OCI-LY1 (cell line): Measurements from ENCODE around the gene EIF3K.

ENCODE experiments used
- H2AFZ ChIP-seq: fragments of 200-600 bp; sonication (generic), shearing (Covaris generic); 2 replicates; pipeline ENCODE4 v1.6.0; 2014; ENCODE audit warnings: antibody characterized with exemption, mild to moderate bottlenecking, low read length
- H3F3A ChIP-seq: fragments of 200-600 bp; sonication (generic), shearing (Covaris generic); 2 replicates; pipeline ENCODE4 v1.6.0; 2014; ENCODE audit warnings: mild to moderate bottlenecking, antibody characterized with exemption, low read length, moderate library complexity; ENCODE audit not compliant: insufficient read depth
- H3K27ac ChIP-seq: fragments of 200-600 bp; sonication (generic); 2 replicates; pipeline ENCODE4 v1.5.1; 2014; ENCODE audit warnings: low read length, mixed run types, mild to moderate bottlenecking, low read depth; ENCODE audit not compliant: poor library complexity, severe bottlenecking
- H3K27me3 ChIP-seq: fragments of 200-600 bp; sonication (generic); 2 replicates; pipeline ENCODE4 v1.6.0; 2014; ENCODE audit warnings: antibody characterized with exemption, mild to moderate bottlenecking, low read length, moderate library complexity; ENCODE audit not compliant: insufficient read depth
- H3K36me3 ChIP-seq: fragments of 200-600 bp; sonication (generic); 2 replicates; pipeline ENCODE4 v1.6.1; 2014; ENCODE audit warnings: mild to moderate bottlenecking, antibody characterized with exemption, low read length, moderate library complexity, mixed read lengths; ENCODE audit not compliant: insufficient read depth
- H3K4me1 ChIP-seq: fragments of 200-600 bp; sonication (generic); 2 replicates; pipeline ENCODE4 v1.5.1; 2014; ENCODE audit warnings: mild to moderate bottlenecking, low read length, moderate library complexity; ENCODE audit not compliant: insufficient read depth, severe bottlenecking
- H3K4me2 ChIP-seq: fragments of 200-600 bp; sonication (generic), shearing (Covaris generic); 2 replicates; pipeline ENCODE4 v1.6.1; 2014; ENCODE audit warnings: low read length
- H3K4me3 ChIP-seq: fragments of 200-600 bp; sonication (generic); 2 replicates; pipeline ENCODE4 v1.5.1; 2014; ENCODE audit warnings: low read length, low read depth, mild to moderate bottlenecking, mixed read lengths; ENCODE audit not compliant: poor library complexity, severe bottlenecking
- H3K79me2 ChIP-seq: fragments of 200-600 bp; shearing (Covaris generic); 2 replicates; pipeline ENCODE4 v1.6.1; 2016; ENCODE audit warnings: mixed run types, low read length, mixed read lengths; ENCODE audit not compliant: insufficient read depth
- H3K9ac ChIP-seq: fragments of 200-600 bp; sonication (generic), shearing (Covaris generic); 2 replicates; pipeline ENCODE4 v1.6.1; 2014; ENCODE audit warnings: mild to moderate bottlenecking, low read length, mixed read lengths
- H3K9me2 ChIP-seq: fragments of 200-600 bp; sonication (generic), shearing (Covaris generic); 2 replicates; pipeline ENCODE4 v1.6.1; 2014; ENCODE audit warnings: low read depth, mild to moderate bottlenecking, low read length, mixed read lengths
- H3K9me3 ChIP-seq: fragments of 200-600 bp; shearing (Covaris generic); 2 replicates; pipeline ENCODE4 v1.6.1; 2014; ENCODE audit warnings: low read length, mixed read lengths
- H4K20me1 ChIP-seq: fragments of 200-600 bp; sonication (generic), shearing (Covaris generic); 2 replicates; pipeline ENCODE4 v1.6.0; 2016; ENCODE audit warnings: mild to moderate bottlenecking, low read length; ENCODE audit not compliant: insufficient read depth
- EZH2 ChIP-seq: fragments of 200-600 bp; sonication (generic), shearing (Covaris generic); IDR thresholded peaks from 2 replicates; pipeline ENCODE4 v1.8.0; 2017; ENCODE audit warnings: borderline replicate concordance, mixed run types, mild to moderate bottlenecking, antibody characterized with exemption, low read length, moderate library complexity, mixed read lengths
- TF ChIP-seq, protein P1 (sequence below): fragments of 200-600 bp; sonication (generic), shearing (Covaris generic); IDR thresholded peaks from 2 replicates; pipeline ENCODE4 v1.5.1; 2017; ENCODE audit warnings: mild to moderate bottlenecking, antibody characterized with exemption, low read length, moderate library complexity, mixed read lengths

The EIF3K gene

DNA sequence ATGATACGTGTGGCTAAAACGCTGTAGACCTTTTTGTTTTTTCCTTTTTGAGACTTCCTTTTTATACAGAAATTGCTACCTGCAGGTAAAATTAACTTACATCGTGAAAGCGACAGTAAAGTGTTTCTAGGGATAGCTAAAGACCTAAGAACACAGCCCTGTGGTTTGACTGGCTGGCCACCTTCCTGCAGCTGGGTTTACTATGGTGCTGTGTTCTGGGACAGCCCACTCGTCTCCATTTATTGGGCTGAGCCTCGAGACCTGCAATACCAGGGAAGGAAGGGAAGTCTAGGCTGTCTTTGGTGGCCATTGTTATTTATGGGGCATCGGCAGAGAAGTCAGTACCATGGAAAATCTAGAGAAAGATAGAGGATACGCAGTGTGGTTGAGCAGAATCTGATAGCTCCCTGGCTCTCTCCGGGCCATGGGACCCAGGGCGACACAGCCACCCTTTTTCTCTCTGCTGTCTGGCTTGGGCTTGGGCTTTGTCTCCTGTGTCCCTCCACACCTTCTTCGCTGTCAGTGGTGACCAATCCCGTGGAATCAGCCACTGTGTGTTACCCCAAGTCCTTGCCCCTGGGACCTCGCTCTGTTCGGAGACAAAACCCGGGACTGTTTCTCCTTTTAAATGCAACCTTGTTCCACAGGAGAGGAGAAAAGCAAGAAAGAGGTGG lies 59.4 kb downstream of the EIF3K start:
- H3K4me2 ChIP-seq, result no peak overlapping the region
- no peak overlapping the region for H3K4me3 ChIP-seq
- H2AFZ ChIP-seq, result no peak overlapping the region
- no peaks in the 10 kb centered on the region for H3K9me2 ChIP-seq
- H3K4me1 ChIP-seq, result no peaks in the 10 kb centered on the region
- peaks cover 20% of the 10 kb centered on the region for H3K79me2 ChIP-seq
- peaks cover 19% of the 10 kb centered on the region for H3K36me3 ChIP-seq
- no peak for TF ChIP-seq EZH2
- TF ChIP-seq, protein P1, sequence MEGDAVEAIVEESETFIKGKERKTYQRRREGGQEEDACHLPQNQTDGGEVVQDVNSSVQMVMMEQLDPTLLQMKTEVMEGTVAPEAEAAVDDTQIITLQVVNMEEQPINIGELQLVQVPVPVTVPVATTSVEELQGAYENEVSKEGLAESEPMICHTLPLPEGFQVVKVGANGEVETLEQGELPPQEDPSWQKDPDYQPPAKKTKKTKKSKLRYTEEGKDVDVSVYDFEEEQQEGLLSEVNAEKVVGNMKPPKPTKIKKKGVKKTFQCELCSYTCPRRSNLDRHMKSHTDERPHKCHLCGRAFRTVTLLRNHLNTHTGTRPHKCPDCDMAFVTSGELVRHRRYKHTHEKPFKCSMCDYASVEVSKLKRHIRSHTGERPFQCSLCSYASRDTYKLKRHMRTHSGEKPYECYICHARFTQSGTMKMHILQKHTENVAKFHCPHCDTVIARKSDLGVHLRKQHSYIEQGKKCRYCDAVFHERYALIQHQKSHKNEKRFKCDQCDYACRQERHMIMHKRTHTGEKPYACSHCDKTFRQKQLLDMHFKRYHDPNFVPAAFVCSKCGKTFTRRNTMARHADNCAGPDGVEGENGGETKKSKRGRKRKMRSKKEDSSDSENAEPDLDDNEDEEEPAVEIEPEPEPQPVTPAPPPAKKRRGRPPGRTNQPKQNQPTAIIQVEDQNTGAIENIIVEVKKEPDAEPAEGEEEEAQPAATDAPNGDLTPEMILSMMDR, result no peak
- H3K27ac ChIP-seq, result no peak overlapping the region
- H3K9ac ChIP-seq, result no peak overlapping the region
- H4K20me1 ChIP-seq, result no peaks in the 10 kb centered on the region
- H3F3A ChIP-seq, result no peaks in the 10 kb centered on the region
- H3K9me3 ChIP-seq, result no peaks in the 10 kb centered on the region
- no peaks in the 10 kb centered on the region for H3K27me3 ChIP-seq

DNA sequence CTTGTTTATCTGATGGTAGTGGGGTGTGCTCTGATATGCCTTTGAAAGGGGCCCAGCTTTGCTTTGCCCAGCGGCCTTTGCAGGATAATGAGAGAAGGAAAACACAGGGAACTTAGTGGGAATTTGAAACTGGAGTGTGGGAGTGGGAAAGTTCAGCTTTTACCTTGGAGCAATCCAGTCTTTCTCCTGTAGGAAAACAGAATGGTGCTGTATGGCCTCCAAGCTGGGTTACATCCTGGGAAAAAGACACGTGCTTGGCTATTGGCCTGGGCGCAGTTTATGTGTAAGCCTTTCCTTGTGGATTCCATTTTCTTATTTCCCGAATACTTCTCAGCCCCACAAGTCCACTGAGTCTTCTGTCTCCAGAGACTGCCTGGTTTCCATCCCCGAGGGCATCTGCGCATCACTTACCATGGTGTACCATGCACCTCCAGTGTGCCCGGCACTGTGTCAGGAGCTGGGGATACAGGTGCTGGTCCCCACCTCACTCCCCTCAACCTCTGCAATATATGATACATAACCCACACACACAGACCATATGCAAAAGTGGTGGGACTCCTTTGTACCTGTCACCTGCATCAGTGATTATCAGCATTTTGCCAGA lies 60.0 kb downstream of the EIF3K start:
- Histone ChIP-seq H3K4me1 (no peaks in the 10 kb centered on the region), H3K27ac (no peak overlapping the region)

DNA sequence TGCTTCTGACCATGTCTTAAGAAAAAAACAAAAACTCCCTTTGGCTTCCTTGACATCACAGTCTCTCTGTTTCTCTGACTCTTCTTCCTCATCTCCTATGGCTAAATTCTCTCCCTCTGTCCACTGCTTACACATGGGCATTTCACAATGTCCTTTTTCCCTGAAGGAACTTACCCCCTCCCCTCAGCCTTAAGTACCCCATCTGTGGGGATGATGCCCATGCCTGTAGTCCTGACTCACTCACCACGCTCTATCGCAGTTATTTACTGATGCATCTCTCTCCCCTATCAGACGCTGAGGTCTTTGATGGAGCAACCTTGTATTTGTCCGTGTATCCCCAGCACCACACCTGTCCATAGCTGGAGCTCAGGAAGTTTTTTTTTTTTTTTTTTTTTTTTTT lies 60.9 kb downstream of the EIF3K start:
- no peaks in the 10 kb centered on the region for H4K20me1 ChIP-seq
- no peak overlapping the region for H3K27ac ChIP-seq
- no peak for TF ChIP-seq EZH2
- TF ChIP-seq, protein P1, result no peak
- peaks cover 6% of the 10 kb centered on the region for H3K4me1 ChIP-seq
- no peaks in the 10 kb centered on the region for H3F3A ChIP-seq
- peaks cover 18% of the 10 kb centered on the region for H3K79me2 ChIP-seq
- H3K9me3 ChIP-seq, result no peaks in the 10 kb centered on the region
- no peaks in the 10 kb centered on the region for H3K9me2 ChIP-seq
- no peak overlapping the region for H2AFZ ChIP-seq
- no peak overlapping the region for H3K9ac ChIP-seq
- no peak overlapping the region for H3K4me3 ChIP-seq
- peaks cover 19% of the 10 kb centered on the region for H3K36me3 ChIP-seq
- no peaks in the 10 kb centered on the region for H3K27me3 ChIP-seq
- H3K4me2 ChIP-seq, result no peak overlapping the region

More for the DNA sequence above, 60.0 kb downstream of the EIF3K start:
- no peaks in the 10 kb centered on the region for H3F3A ChIP-seq
- no peaks in the 10 kb centered on the region for H3K9me2 ChIP-seq
- TF ChIP-seq, protein P1, result no peak
- no peak for TF ChIP-seq EZH2
- H3K9ac ChIP-seq, result no peak overlapping the region
- peaks cover 20% of the 10 kb centered on the region for H3K79me2 ChIP-seq
- no peaks in the 10 kb centered on the region for H3K27me3 ChIP-seq
- H4K20me1 ChIP-seq, result no peaks in the 10 kb centered on the region
- H3K4me3 ChIP-seq, result no peak overlapping the region
- H2AFZ ChIP-seq, result no peak overlapping the region
- H3K9me3 ChIP-seq, result no peaks in the 10 kb centered on the region
- peaks cover 19% of the 10 kb centered on the region for H3K36me3 ChIP-seq
- no peak overlapping the region for H3K4me2 ChIP-seq
